Left ventricle myocardium inferior (tissue), 1 donor: ENCODE measurements around the gene CCDC3. TPM values are rescaled to one million over a fixed set of nuclear protein-coding genes. Genes with fewer than 3 reads are reported as not detected.

Experiments
- DNase-seq: peaks from one replicate; pipeline ENCODE4 v3.0.0-alpha.2; 2020
- H3K27ac ChIP-seq: fragments of 200-600 bp; replicated peaks from 2 replicates; pipeline ENCODE4 v1.8.0; 2021
- H3K27me3 ChIP-seq: fragments of 200-600 bp; 2 replicates; pipeline ENCODE4 v1.8.0; 2021; ENCODE audit warnings: low read depth
- H3K36me3 ChIP-seq: fragments of 200-600 bp; 2 replicates; pipeline ENCODE4 v1.8.0; 2021
- H3K4me1 ChIP-seq: fragments of 200-600 bp; 2 replicates; pipeline ENCODE4 v1.8.0; 2021
- H3K4me3 ChIP-seq: fragments of 200-600 bp; 2 replicates; pipeline ENCODE4 v1.8.0; 2021; ENCODE audit warnings: mild to moderate bottlenecking, moderate library complexity
- H3K9me3 ChIP-seq: fragments of 200-600 bp; replicated peaks from 2 replicates; pipeline ENCODE4 v1.8.0; 2021
- CTCF ChIP-seq: fragments of 200-600 bp; IDR thresholded peaks from 2 replicates; pipeline ENCODE4 v1.8.0; 2021; ENCODE audit warnings: antibody characterized with exemption, mild to moderate bottlenecking, borderline replicate concordance
- intact Hi-C: fragments of 100-400 bp; cut with micrococcal nuclease; formaldehyde crosslinking; loops from one replicate; pipeline ENCODE4 v1.11.0; 2022
- total RNA-seq: library from RNA; stranded (reverse); fragmentation: NEBNext Ultra II Directional; extraction: Animal tissue kit (Norgen Biotek cat#: 25700); gene quantifications from one replicate; pipeline ENCODE4 v1.2.1, GENCODE V29; 2021
- donor health status: DM: no; HTN: yes; CAD: no; lungs with severe emphysema.

The CCDC3 gene
- total RNA-seq, 1 donor from 2014 or later = 5.8 TPM

GRCh38 chr10:12945690-12946359 lies 55.7 kb downstream of the CCDC3 start:
- intact Hi-C loops = no loop called here
- Histone ChIP-seq H3K9me3 (no peaks in the 10 kb centered on the region), H3K27ac (no peak overlapping the region), H3K4me3 (no peak overlapping the region), H3K27me3 (no peaks in the 10 kb centered on the region), H3K4me1 (peaks cover 4% of the 10 kb centered on the region), H3K36me3 (no peaks in the 10 kb centered on the region)
- no peak for DNase-seq
- no peak for TF ChIP-seq CTCF

GRCh38 chr10:12944931-12945330 lies 56.6 kb downstream of the CCDC3 start:
- Histone ChIP-seq H3K36me3 (no peaks in the 10 kb centered on the region), H3K4me1 (peaks cover 6% of the 10 kb centered on the region), H3K9me3 (no peaks in the 10 kb centered on the region), H3K27me3 (no peaks in the 10 kb centered on the region), H3K27ac (no peak overlapping the region), H3K4me3 (no peak overlapping the region)
- intact Hi-C loops = no loop called here
- TF ChIP-seq CTCF = no peak
- no peak for DNase-seq

DNA sequence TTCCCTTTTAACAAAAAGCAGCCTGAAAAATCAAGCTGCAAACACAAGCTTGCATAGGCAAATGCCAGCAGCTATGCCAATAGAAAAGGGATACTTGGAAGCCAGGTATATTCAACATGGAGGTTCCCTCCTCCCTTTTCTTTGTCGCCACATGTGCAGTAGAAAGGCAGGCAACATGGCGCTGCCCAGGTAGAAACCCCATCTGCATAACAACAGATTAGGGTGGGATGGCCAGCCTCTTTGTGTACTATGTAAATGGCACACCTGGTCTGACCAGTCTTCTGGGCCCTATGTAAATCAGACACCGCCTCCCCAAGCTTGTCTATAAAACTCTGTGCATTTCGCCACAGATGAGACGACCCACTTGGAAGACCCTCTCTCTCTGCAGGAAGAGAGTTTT lies 58.1 kb downstream of the CCDC3 start:
- intact Hi-C loops = no loop called here
- TF ChIP-seq CTCF = no peak
- no peaks in the 10 kb centered on the region for H3K9me3 ChIP-seq

DNA sequence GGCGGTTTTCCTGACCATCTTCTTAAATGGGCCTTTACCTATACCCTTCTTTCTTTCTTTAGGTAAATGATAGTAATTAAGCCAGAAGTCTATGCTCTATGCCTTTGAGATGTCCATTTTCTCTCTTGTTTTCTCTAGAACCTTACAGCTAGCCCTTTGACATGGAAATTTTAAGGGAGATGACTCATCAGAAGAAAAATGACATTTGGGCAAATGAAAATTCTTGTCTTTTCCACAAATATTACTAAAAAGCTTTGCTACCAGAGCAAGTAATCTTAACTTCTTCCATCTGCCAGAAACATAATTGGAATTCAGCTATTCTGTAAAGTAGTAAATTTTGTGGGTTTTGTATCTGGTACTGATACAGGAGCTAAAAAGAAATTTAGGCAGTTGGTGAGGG lies 59.5 kb downstream of the CCDC3 start:
- Histone ChIP-seq H3K27ac (no peak overlapping the region), H3K36me3 (no peaks in the 10 kb centered on the region), H3K9me3 (no peaks in the 10 kb centered on the region), H3K4me3 (no peak overlapping the region), H3K27me3 (peaks cover 16% of the 10 kb centered on the region), H3K4me1 (peaks cover 6% of the 10 kb centered on the region)
- intact Hi-C loops = no loop called here
- TF ChIP-seq CTCF = no peak
- no peak for DNase-seq

More for the DNA sequence above, 58.1 kb downstream of the CCDC3 start:
- Histone ChIP-seq H3K4me1 (peaks cover 6% of the 10 kb centered on the region), H3K27ac (no peak overlapping the region), H3K4me3 (no peak overlapping the region), H3K27me3 (peaks cover 6% of the 10 kb centered on the region), H3K36me3 (no peaks in the 10 kb centered on the region)
- no peak for DNase-seq

DNA sequence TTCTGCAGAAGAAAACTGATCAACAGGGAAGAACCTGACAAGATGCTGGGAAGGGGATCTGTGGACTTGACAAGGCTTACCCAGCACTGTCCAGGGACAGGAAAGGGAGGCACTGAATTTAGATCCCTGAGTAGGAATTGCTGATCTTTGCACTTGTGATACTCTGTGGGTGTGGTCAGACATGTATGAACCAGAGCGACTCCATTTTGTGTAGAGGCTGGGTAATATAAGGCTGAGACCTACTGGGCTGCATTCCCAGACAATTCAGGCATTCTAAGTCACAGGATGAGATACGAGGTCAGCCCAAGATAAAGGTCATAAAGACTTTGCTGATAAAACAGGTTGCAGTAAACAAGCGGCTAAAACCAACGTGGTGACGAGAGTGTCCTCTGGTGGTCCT lies 60.7 kb downstream of the CCDC3 start:
- Histone ChIP-seq H3K27ac (no peak overlapping the region), H3K9me3 (no peaks in the 10 kb centered on the region), H3K36me3 (no peaks in the 10 kb centered on the region), H3K4me1 (peaks cover 6% of the 10 kb centered on the region), H3K27me3 (peaks cover 16% of the 10 kb centered on the region), H3K4me3 (no peak overlapping the region)
- no peak for DNase-seq
- no peak for TF ChIP-seq CTCF
- intact Hi-C loops = no loop called here
